Measurements from ENCODE around the gene NLRP6. TPM values are rescaled to one million over a fixed set of nuclear protein-coding genes. Genes with fewer than 3 reads are reported as not detected.
"Not testable (repeated sequence)": the region's sequence is repeated elsewhere in the genome, so short reads cannot be mapped to it uniquely, and the experiment has no call there.

The NLRP6 gene
- total RNA-seq, 3 donors from 2014 or later (not counting 1 experiment from before 2014, with no cell fraction given): 1.7 to 3.0 (median 2.3) TPM

GRCh38 chr11:267491-267994, 10.7 kb upstream of the NLRP6 start:
- DNase-seq (peak in 1 of 2 donors; percentile 81), ATAC-seq (peak; percentile 27 to 51 (median 36))
- peak overlapping the region; percentile 89 to 96 for H3K27ac Mint-ChIP-seq
- intact Hi-C loops (cut with micrococcal nuclease): loop anchor here (5.0 kb wide), 1 partner anchor 150 kb away; no protein-coding TSS in a partner anchor
- Histone ChIP-seq H3K36me3 (ENCODE audit: control insufficient read depth, insufficient read depth, low read length) (no peaks in the 10 kb centered on the region), H3K4me1 (ENCODE audit: control insufficient read depth, insufficient read depth, low read length) (peaks cover 39% of the 10 kb centered on the region), H3K27ac (ENCODE audit: low read length) (peak overlapping the region; percentile 88), H3K27me3 (ENCODE audit: control insufficient read depth, insufficient read depth, low read length) (no peaks in the 10 kb centered on the region), H3K9me3 (ENCODE audit: control insufficient read depth, insufficient read depth, low read length) (no peaks in the 10 kb centered on the region), H3K4me3 (ENCODE audit: low read length) (peak overlapping the region; percentile 63)
- no peaks in the 10 kb centered on the region for H3K27me3 Mint-ChIP-seq (ENCODE audit: low read depth in 2 of 2)
- peak overlapping the region; percentile 83 for H3K4me3 Mint-ChIP-seq
- H3K4me1 Mint-ChIP-seq: peaks cover 20 to 40% of the 10 kb centered on the region in 2 donors
- TF ChIP-seq CTCF (IDR thresholded peaks at IDR 0.05): no peak
- 15% methylated on average over 17 of the region's 18 CpGs for WGBS (ENCODE audit: insufficient coverage)
- H3K9me3 Mint-ChIP-seq: no peaks in the 10 kb centered on the region
- H3K36me3 Mint-ChIP-seq: no peaks in the 10 kb centered on the region

DNA sequence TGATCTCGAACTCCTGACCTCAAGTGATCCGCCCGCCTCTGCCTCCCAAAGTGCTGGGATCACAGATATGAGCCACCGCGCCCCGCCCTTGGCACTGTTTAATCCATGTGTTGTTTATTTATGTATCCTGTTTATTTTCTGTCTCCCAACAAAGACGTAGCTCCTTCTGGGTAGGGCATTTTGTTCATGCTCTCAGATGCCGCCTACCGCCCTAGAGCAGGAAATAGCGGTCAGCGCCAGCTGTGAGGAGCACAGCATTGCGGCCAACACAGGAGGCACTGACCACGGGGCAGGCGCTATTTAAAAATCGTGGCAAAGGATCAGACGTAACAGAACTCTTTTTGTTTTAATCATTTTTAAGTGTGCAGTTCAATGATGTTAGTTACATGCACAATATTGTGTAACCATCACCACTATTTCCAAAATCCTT, 9.5 kb upstream of the NLRP6 start:
- not testable (repeated sequence) for H3K36me3 ChIP-seq (ENCODE audit: control insufficient read depth, insufficient read depth, low read length); H3K36me3 Mint-ChIP-seq; H3K9me3 ChIP-seq (ENCODE audit: control insufficient read depth, insufficient read depth, low read length); H3K27me3 ChIP-seq (ENCODE audit: control insufficient read depth, insufficient read depth, low read length); H3K27me3 Mint-ChIP-seq (ENCODE audit: low read depth in 2 of 2); H3K9me3 Mint-ChIP-seq
- H3K4me1 ChIP-seq (ENCODE audit: control insufficient read depth, insufficient read depth, low read length): peaks cover 39% of the 10 kb centered on the region
- intact Hi-C loops (cut with micrococcal nuclease): loop anchor here (1.0 to 5.0 kb wide), 6 partner anchors 32 to 238 kb away; partner anchors contain the start of genes BET1L, PSMD13, RIC8A and RNH1
- H3K4me3 ChIP-seq (ENCODE audit: low read length): peak overlapping the region; percentile 63
- peak overlapping the region; percentile 88 for H3K27ac ChIP-seq (ENCODE audit: low read length)
- ATAC-seq (peak; percentile 58 to 75 (median 69)), DNase-seq (peak; percentile 70 to 79)
- 4% methylated on average over 15 of the region's 16 CpGs for WGBS (ENCODE audit: insufficient coverage)
- H3K4me3 Mint-ChIP-seq: peak overlapping the region; percentile 83
- peak overlapping the region; percentile 89 to 96 for H3K27ac Mint-ChIP-seq
- peaks cover 20 to 40% of the 10 kb centered on the region in 2 donors for H3K4me1 Mint-ChIP-seq

DNA sequence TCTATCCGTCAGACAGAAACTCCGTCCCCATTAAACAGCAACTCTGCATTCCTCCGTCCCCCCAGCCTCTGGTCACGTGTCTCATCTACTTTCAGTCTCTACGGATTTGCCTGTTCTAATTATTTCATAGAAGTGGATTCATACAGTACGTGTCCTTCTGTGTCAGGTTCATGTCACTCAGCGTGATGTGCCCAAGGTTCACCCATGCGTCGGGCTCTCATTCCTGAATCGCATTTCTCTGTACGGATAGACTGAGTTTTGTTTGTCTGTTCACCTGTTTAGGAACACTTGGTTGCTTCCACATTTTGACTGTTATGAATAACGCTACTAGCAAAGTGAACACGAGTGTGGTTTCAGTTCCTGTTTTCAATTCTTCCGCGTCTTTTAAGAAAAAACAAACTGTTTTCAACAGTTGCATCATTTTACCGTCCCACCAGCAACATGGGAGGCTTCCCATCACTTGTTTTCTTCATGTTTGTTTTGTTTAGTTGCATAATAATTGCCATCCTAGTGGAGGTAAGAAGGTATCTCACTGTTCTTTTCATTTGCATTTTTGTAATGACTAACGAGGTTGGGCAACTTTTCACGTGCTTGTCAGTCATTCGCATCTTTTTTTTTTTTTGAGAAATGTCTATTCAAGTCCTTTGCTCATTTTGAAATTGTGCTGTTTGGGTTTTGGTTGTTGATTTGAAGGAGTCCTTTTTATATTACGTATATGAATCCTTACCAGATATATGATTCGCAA, 8.9 kb upstream of the NLRP6 start:
- Mint-ChIP-seq H3K27ac (peak overlapping the region; percentile 89 to 96), H3K36me3 (no peaks in the 10 kb centered on the region), H3K4me3 (peak overlapping the region; percentile 83), H3K9me3 (no peaks in the 10 kb centered on the region), H3K4me1 (peaks cover 20 to 40% of the 10 kb centered on the region in 2 donors), H3K27me3 (ENCODE audit: low read depth in 2 of 2) (peaks cover 0 to 2% of the 10 kb centered on the region in 2 donors)
- H3K9me3 ChIP-seq (ENCODE audit: control insufficient read depth, insufficient read depth, low read length): no peaks in the 10 kb centered on the region
- DNase-seq: peak; percentile 60 to 87
- H3K4me1 ChIP-seq (ENCODE audit: control insufficient read depth, insufficient read depth, low read length): peaks cover 39% of the 10 kb centered on the region
- peak; percentile 61 to 71 (median 63) for ATAC-seq
- no peaks in the 10 kb centered on the region for H3K27me3 ChIP-seq (ENCODE audit: control insufficient read depth, insufficient read depth, low read length)
- H3K27ac ChIP-seq (ENCODE audit: low read length): peak overlapping the region; percentile 88
- intact Hi-C loops (cut with micrococcal nuclease): loop anchor here (1.0 to 5.0 kb wide), 6 partner anchors 33 to 237 kb away; partner anchors contain the start of genes BET1L, PSMD13, RIC8A and RNH1
- WGBS (ENCODE audit: insufficient coverage): 6% methylated on average over 17 of the region's 21 CpGs
- peak; percentile 41 for TF ChIP-seq CTCF (IDR thresholded peaks at IDR 0.05)
- H3K4me3 ChIP-seq (ENCODE audit: low read length): peak overlapping the region; percentile 63
- H3K36me3 ChIP-seq (ENCODE audit: control insufficient read depth, insufficient read depth, low read length): no peaks in the 10 kb centered on the region
